GM12891 (cell line): ENCODE measurements around the gene WDFY2.

Experiments
- PAX5 ChIP-seq: IDR thresholded peaks from 2 replicates; pipeline ENCODE4 v1.6.1; 2011; ENCODE audit warnings: low read length, moderate library complexity, mild to moderate bottlenecking; ENCODE audit not compliant: insufficient read depth, severe bottlenecking
- POLR2A ChIP-seq: IDR thresholded peaks from 2 replicates; pipeline ENCODE4 v1.6.1; 2011; ENCODE audit warnings: low read depth, low read length, control low read depth
- POLR2AphosphoS5 ChIP-seq: IDR thresholded peaks from 2 replicates; pipeline ENCODE4 v1.6.1; 2011; ENCODE audit warnings: low read depth, low read length, control low read depth
- SPI1 ChIP-seq: IDR thresholded peaks from 2 replicates; pipeline ENCODE4 v1.6.1; 2011; ENCODE audit warnings: low read depth, low read length, control low read depth
- TAF1 ChIP-seq: IDR thresholded peaks from 2 replicates; pipeline ENCODE4 v1.6.1; 2011; ENCODE audit warnings: low read depth, low read length, control low read depth

GRCh38 chr13:51590231-51590970 is 6.1 kb downstream of the WDFY2 start:
- TF ChIP-seq POLR2AphosphoS5 (no peak), PAX5 (no peak), TAF1 (no peak), POLR2A (no peak), SPI1 (no peak)
